H54 (cell line): ENCODE measurements around the gene FXYD6.

Source experiments
- DNase-seq: peaks from one replicate; pipeline ENCODE4 v3.0.0; 2011; ENCODE audit warnings: low spot score, mixed read lengths; ENCODE audit not compliant: insufficient read length
- FAIRE-seq: peaks from 3 replicates; lab custom pipeline; 2011; peaks lifted over from hg19 to GRCh38; lab: Jason Lieb, UNC
- POLR2A ChIP-seq: IDR thresholded peaks from 2 replicates; pipeline ENCODE4 v1.6.1; 2011; ENCODE audit warnings: low read depth, mild to moderate bottlenecking, low read length

Gene FXYD6

GRCh38 chr11:117906710-117907109, 30.3 kb upstream of the FXYD6 start:
- FAIRE-seq (no peak), DNase-seq (no peak)
- no peak for TF ChIP-seq POLR2A

- no peak for DNase-seq
Measured at GRCh38 chr11:117906126-117906525, 29.7 kb upstream of the FXYD6 start.

GRCh38 chr11:117905524-117905923, 29.1 kb upstream of the FXYD6 start:
- DNase-seq = no peak
- TF ChIP-seq POLR2A = no peak
- FAIRE-seq = no peak

More at GRCh38 chr11:117906126-117906525, 29.7 kb upstream of the FXYD6 start:
- no peak for FAIRE-seq
- no peak for TF ChIP-seq POLR2A

DNA sequence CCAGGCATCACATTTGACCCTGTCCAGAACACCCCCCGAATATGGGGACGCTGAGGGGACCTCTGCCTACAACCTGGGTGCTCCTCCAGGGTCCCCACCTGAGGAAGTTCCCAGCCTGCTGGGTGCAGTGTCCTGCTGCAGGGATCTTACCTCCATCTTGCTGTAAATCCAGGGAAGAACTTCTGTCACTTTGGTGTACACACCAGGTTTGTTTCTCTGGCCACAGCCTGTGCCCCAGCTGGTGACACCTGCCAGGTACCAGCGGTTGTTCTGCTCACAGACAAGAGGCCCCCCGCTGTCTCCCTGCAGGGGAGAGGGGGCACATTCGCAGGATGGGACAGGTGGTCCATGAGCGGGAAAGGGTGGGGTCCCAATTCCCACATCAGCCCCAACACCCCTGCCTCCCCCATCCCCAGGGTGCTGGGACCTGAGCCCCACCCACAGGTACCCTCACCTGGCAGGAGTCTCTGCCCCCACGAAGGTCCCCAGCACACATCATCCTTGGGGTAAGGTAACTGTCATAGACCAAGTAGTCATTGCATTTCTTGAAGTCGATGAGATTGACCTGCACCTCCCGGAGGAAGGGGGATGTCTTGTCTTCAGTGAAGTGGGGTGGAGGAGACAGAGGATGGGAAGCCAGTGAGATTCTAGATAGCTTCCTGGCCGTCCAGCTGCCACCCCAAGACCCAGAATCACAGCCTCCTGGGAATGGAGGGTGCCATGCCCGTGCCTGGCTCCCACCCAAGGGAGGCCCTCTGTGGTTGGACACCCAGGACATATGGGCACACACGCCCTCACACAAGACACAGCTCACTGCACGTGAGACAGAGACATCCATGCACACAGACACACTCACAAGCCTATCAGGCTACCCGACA, 27.3 kb upstream of the FXYD6 start:
- FAIRE-seq = no peak
- DNase-seq = no peak
- TF ChIP-seq POLR2A = no peak

GRCh38 chr11:117902001-117902845, 25.8 kb upstream of the FXYD6 start:
- FAIRE-seq (no peak), DNase-seq (no peak)
- no peak for TF ChIP-seq POLR2A

- no peak for DNase-seq
- FAIRE-seq = no peak
- no peak for TF ChIP-seq POLR2A
Measured at GRCh38 chr11:117901601-117902000, 25.1 kb upstream of the FXYD6 start.

DNA sequence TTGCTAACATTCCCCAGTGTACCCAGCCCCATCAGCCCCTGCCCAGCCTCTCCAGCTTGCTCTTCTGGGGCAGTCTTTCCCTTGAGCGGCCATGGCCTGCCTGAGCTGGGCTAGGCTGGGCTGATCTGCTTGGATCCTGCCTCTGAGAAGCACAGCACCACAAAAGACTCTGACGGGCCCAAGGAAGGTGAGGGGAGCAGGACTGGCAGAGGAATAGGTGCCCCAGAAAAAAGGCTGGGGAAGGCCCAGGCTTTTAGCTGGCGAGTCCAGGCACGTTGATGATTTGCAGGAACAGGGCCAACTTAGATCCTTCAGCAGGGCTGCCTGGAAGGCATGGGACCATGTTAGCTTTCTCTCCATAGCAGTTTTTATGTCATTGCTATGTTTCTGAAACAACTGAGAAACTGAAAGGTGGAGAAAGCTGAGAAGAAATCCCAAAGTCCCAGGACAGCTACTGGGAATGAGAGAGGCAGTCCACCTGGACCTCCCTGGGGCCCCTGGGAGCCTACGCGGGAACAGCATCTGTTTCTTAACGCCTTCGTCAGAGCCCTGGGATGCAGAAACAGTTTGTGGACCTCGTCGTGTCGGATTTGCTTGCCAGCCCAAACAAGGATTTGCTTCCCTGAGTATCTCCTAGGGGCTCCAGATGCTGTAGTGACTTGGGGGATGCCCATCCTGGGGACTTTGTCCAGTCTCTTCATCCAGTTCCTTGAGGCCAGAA, 24.4 kb upstream of the FXYD6 start:
- no peak for TF ChIP-seq POLR2A
- no peak for DNase-seq
- FAIRE-seq = no peak

DNA sequence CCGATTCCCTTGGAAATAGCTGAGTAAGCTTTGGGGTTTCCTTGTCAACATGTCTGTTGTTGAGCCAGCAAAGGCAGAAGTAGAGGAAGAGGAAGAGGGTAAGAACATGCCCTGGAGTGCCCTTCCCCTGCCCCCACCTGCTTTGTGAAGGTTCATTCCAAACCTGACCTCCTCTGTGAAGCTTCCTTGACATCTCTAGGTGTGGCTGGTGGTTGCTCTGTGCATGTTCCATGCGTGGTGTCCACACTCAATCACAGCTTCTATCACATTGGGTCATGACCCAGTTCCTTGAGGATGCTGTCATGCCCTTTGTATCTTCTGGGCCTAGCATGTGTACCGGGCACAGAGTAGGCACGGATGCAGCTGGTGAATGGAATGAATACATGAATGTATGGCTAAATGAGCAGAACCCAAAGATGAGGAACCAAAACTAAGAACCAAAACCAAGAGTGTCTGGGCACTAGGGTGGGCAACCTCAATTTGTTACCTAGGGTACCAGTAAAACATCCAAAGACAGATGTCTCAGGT, 23.7 kb upstream of the FXYD6 start:
- TF ChIP-seq POLR2A = no peak
- FAIRE-seq (no peak), DNase-seq (no peak)

- DNase-seq (no peak), FAIRE-seq (no peak)
Measured at GRCh38 chr11:117898059-117898458, 21.6 kb upstream of the FXYD6 start.

GRCh38 chr11:117892651-117893050, 16.2 kb upstream of the FXYD6 start:
- no peak for DNase-seq
- no peak for FAIRE-seq
- TF ChIP-seq POLR2A = no peak

More at GRCh38 chr11:117898059-117898458, 21.6 kb upstream of the FXYD6 start:
- TF ChIP-seq POLR2A = no peak

- DNase-seq = no peak
- no peak for TF ChIP-seq POLR2A
- no peak for FAIRE-seq
Measured at GRCh38 chr11:117891362-117891761, 14.9 kb upstream of the FXYD6 start.

DNA sequence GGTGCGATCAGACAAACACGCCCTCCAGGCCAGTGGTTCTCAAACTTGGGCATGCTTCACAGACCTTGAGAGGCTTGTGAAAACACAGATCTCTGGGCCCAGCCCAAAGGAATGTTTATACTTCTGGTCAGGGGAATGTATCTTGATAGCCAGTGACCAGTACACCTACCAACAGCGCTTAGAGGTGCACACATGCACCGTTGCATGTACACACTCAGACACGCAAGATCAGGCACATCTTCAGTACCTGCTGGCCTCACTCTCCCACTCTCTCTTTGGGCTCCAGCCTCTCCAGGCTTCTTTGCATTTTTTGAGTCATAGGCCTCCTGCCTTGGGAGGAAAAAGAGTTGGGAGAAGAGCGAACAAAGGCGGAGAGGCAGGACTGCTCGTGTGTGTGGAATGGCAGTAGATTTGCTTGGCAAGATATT, 11.7 kb upstream of the FXYD6 start:
- DNase-seq (no peak), FAIRE-seq (no peak)
- no peak for TF ChIP-seq POLR2A

GRCh38 chr11:117887431-117888138, 11.1 kb upstream of the FXYD6 start:
- no peak for TF ChIP-seq POLR2A
- FAIRE-seq (no peak), DNase-seq (no peak)
